SK-N-SH (cell line): ENCODE data around the gene MAPRE2. TPM values are rescaled to one million over a fixed set of nuclear protein-coding genes. Genes with fewer than 3 reads are reported as not detected.

Source experiments
- CTCF ChIA-PET: fragments of 300-600, 350-600 bp; formaldehyde crosslinking; extraction: SDS; loops from one replicate; lab custom pipeline; 2021; lab: Yijun Ruan, JAX
- POLR2A ChIA-PET: fragments of 350-600 bp; sonication (Branson Sonifier 250); formaldehyde crosslinking; extraction: SDS; loops from one replicate; lab custom pipeline; 2020; ENCODE audit warnings: antibody characterized with exemption, inconsistent platforms; lab: Yijun Ruan, JAX
- DNase-seq: peaks from one replicate; pipeline ENCODE4 v3.0.0; 2012
- H2AFZ ChIP-seq: fragments of 200-600 bp; sonication (generic); 2 replicates; pipeline ENCODE4 v1.8.1; 2016; ENCODE audit warnings: antibody characterized with exemption, mild to moderate bottlenecking, low read depth
- H3F3A ChIP-seq: fragments of 200-600 bp; sonication (generic); replicated peaks from 2 replicates; pipeline ENCODE3; 2016; ENCODE audit warnings: antibody characterized with exemption, mild to moderate bottlenecking; ENCODE audit not compliant: insufficient read depth
- H3K27ac ChIP-seq, 2 experiments: fragments of 200-500 bp in 1 of 2; fragments of 200-600 bp in 1 of 2; sonication (Bioruptor generic) in 1 of 2; sonication (generic), shearing (Covaris generic) in 1 of 2; 2 replicates each; pipeline versions ENCODE4 v1.5.1 to v1.6.1; 2014 to 2016; ENCODE audit warnings: low read depth in 2 of 2, inconsistent platforms in 1 of 2, low read length in 1 of 2, mild to moderate bottlenecking in 1 of 2, mixed read lengths in 1 of 2
- H3K27me3 ChIP-seq: fragments of 200-600 bp; sonication (generic), shearing (Covaris generic); 2 replicates; pipeline ENCODE4 v1.6.1; 2016; ENCODE audit warnings: mixed run types; ENCODE audit not compliant: insufficient read depth
- H3K36me3 ChIP-seq, 2 experiments: fragments of 200-500 bp in 1 of 2; fragments of 200-600 bp in 1 of 2; sonication (Bioruptor generic) in 1 of 2; sonication (generic) in 1 of 2; replicated peaks in 1 of 2; 2 replicates each; pipeline versions ENCODE3 to v1.5.1; 2014 to 2016; ENCODE audit warnings: low read length in 1 of 2, mild to moderate bottlenecking in 1 of 2; ENCODE audit not compliant: insufficient read depth in 2 of 2, control insufficient read depth in 1 of 2
- H3K4me1 ChIP-seq, 2 experiments: fragments of 200-500 bp in 1 of 2; fragments of 200-600 bp in 1 of 2; sonication (Bioruptor generic) in 1 of 2; sonication (generic), shearing (Covaris generic) in 1 of 2; 2 replicates each; pipeline versions ENCODE4 v1.5.1 to v1.6.1; 2014 to 2016; ENCODE audit warnings: low read depth in 1 of 2, low read length in 1 of 2, mixed run types in 1 of 2; ENCODE audit not compliant: insufficient read depth in 2 of 2, control insufficient read depth in 1 of 2
- H3K4me2 ChIP-seq: fragments of 200-600 bp; sonication (generic), shearing (Covaris generic); 2 replicates; pipeline ENCODE4 v1.6.1; 2017; ENCODE audit warnings: mixed run types
- H3K4me3 ChIP-seq, 2 experiments: fragments of 200-500 bp in 1 of 2; fragments of 200-600 bp in 1 of 2; sonication (Bioruptor generic) in 1 of 2; sonication (generic), shearing (Covaris generic) in 1 of 2; 2 replicates each; pipeline versions ENCODE4 v1.5.1 to v1.8.1; 2014 to 2016; ENCODE audit warnings: low read depth in 2 of 2, inconsistent platforms in 1 of 2, low read length in 1 of 2, mild to moderate bottlenecking in 1 of 2, mixed read lengths in 1 of 2, moderate library complexity in 1 of 2
- H3K79me2 ChIP-seq: fragments of 200-600 bp; sonication (generic); 2 replicates; pipeline ENCODE4 v1.8.1; 2017; ENCODE audit warnings: mild to moderate bottlenecking; ENCODE audit not compliant: insufficient read depth
- H3K9ac ChIP-seq: fragments of 200-600 bp; sonication (generic); 2 replicates; pipeline ENCODE4 v1.6.1; 2017; ENCODE audit warnings: mixed run types
- H3K9me2 ChIP-seq: fragments of 200-600 bp; sonication (generic); 2 replicates; pipeline ENCODE4 v1.6.1; 2017; ENCODE audit warnings: mixed run types
- H3K9me3 ChIP-seq: fragments of 200-600 bp; sonication (generic); 2 replicates; pipeline ENCODE4 v1.6.1; 2017; ENCODE audit warnings: mixed run types, mild to moderate bottlenecking, moderate library complexity
- H4K20me1 ChIP-seq: fragments of 200-600 bp; sonication (generic); 2 replicates; pipeline ENCODE4 v1.6.1; 2017; ENCODE audit warnings: mild to moderate bottlenecking, mixed run types; ENCODE audit not compliant: insufficient read depth
- CTCF ChIP-seq: fragments of 200-600 bp; sonication (generic); IDR thresholded peaks from 2 replicates; pipeline ENCODE4 v1.6.1; 2017; ENCODE audit warnings: antibody characterized with exemption, mild to moderate bottlenecking, moderate library complexity
- EP300 ChIP-seq, 2 experiments: IDR thresholded peaks; 2 replicates each; pipeline versions ENCODE4 v1.4.0 to v1.6.1; 2012; ENCODE audit warnings: borderline replicate concordance in 1 of 2, low read depth in 1 of 2, low read length in 1 of 2
- EZH2phosphoT487 ChIP-seq: fragments of 200-600 bp; sonication (generic); IDR thresholded peaks from 2 replicates; pipeline ENCODE4 v1.6.1; 2017; ENCODE audit warnings: low read depth, mixed run types, mild to moderate bottlenecking, antibody characterized with exemption, moderate library complexity, borderline replicate concordance
- FOXJ3 ChIP-seq: sonication (generic); formaldehyde crosslinking; IDR thresholded peaks from 2 replicates; pipeline ENCODE4 v1.5.1; 2020; ENCODE audit warnings: mild to moderate bottlenecking, missing genetic modification reagents
- FOXM1 ChIP-seq: IDR thresholded peaks from 2 replicates; pipeline ENCODE4 v1.4.0; 2012; ENCODE audit warnings: low read depth, mild to moderate bottlenecking
- MAX ChIP-seq: IDR thresholded peaks from 2 replicates; pipeline ENCODE4 v1.4.0; 2012; ENCODE audit warnings: low read depth
- MEF2A ChIP-seq: IDR thresholded peaks from 2 replicates; pipeline ENCODE4 v1.4.0; 2012; ENCODE audit warnings: low read depth, borderline replicate concordance
- NFIC ChIP-seq: IDR thresholded peaks from 2 replicates; pipeline ENCODE4 v1.4.0; 2012; ENCODE audit warnings: borderline replicate concordance
- NRF1 ChIP-seq: IDR thresholded peaks from 2 replicates; pipeline ENCODE4 v1.6.1; 2012; ENCODE audit warnings: low read depth, mild to moderate bottlenecking, low read length
- PBX3 ChIP-seq: IDR thresholded peaks from 2 replicates; pipeline ENCODE4; 2012
- POLR2AphosphoS5 ChIP-seq: IDR thresholded peaks from 2 replicates; pipeline ENCODE4 v1.6.1; 2012; ENCODE audit warnings: low read depth, low read length
- RAD21 ChIP-seq: IDR thresholded peaks from 2 replicates; pipeline ENCODE4 v1.6.1; 2012; ENCODE audit warnings: mild to moderate bottlenecking, low read length
- RCOR1 ChIP-seq: fragments of 150-350 bp; IDR thresholded peaks from 2 replicates; pipeline ENCODE4 v1.6.1; 2017; ENCODE audit warnings: antibody characterized with exemption, low read length
- RXRA ChIP-seq: IDR thresholded peaks from 2 replicates; pipeline ENCODE4 v1.4.0; 2012; ENCODE audit warnings: low read depth, mild to moderate bottlenecking, borderline replicate concordance
- SMC3 ChIP-seq: IDR thresholded peaks from 2 replicates; pipeline ENCODE4 v1.6.1; 2012; ENCODE audit warnings: low read depth, low read length, improper control_type of control experiment
- TAF1 ChIP-seq: IDR thresholded peaks from 2 replicates; pipeline ENCODE4 v1.6.1; 2012; ENCODE audit warnings: low read depth, mild to moderate bottlenecking, low read length, moderate library complexity, borderline replicate concordance
- TCF12 ChIP-seq: IDR thresholded peaks from 2 replicates; pipeline ENCODE4 v1.4.0; 2012
- TEAD4 ChIP-seq: IDR thresholded peaks from 2 replicates; pipeline ENCODE4 v1.4.0; 2012; ENCODE audit warnings: mild to moderate bottlenecking, borderline replicate concordance; ENCODE audit not compliant: insufficient read depth
- USF1 ChIP-seq: IDR thresholded peaks from 2 replicates; pipeline ENCODE4 v1.4.0; 2012; ENCODE audit warnings: low read depth, borderline replicate concordance
- YY1 ChIP-seq: IDR thresholded peaks from 2 replicates; pipeline ENCODE4 v1.4.0; 2012; ENCODE audit warnings: low read depth, mild to moderate bottlenecking
- WGBS: methylation state at CpG from one replicate; pipeline ENCODE4 v1.1.6; 2017; ENCODE audit warnings: low lambda C conversion rate; 5-methylcytosine and 5-hydroxymethylcytosine counted together
- polyA plus RNA-seq, 3 experiments: library from polyadenylated mRNA; depleted of rRNA; stranded (reverse); fragments of >200 nt; gene quantifications; 2 replicates each; pipeline ENCODE4 v1.2.3, GENCODE V29; 2012

Gene MAPRE2
- polyA plus RNA-seq, 1 of the 3 experiments (the other 2 are of a cell fraction), result 11.5 TPM

GRCh38 chr18:35112696-35113095, 71.5 kb downstream of the MAPRE2 start:
- Histone ChIP-seq H2AFZ (no peak overlapping the region), H3K36me3 (peaks cover 0 to 3% of the 10 kb centered on the region in 2 experiments), H4K20me1 (no peaks in the 10 kb centered on the region), H3K4me1 (peaks cover 0 to 5% of the 10 kb centered on the region in 2 experiments; a peak in 2 of 4 replicates), H3K27me3 (no peaks in the 10 kb centered on the region), H3K4me3 (no peak overlapping the region), H3K9ac (no peak overlapping the region), H3K9me3 (no peaks in the 10 kb centered on the region), H3K79me2 (no peaks in the 10 kb centered on the region), H3F3A (no peaks in the 10 kb centered on the region), H3K9me2 (no peaks in the 10 kb centered on the region), H3K4me2 (no peak overlapping the region), H3K27ac (no peak overlapping the region)
- POLR2A ChIA-PET, result no interaction called here
- no peak for DNase-seq
- CTCF ChIA-PET, result interaction anchor here (1.3 kb wide), 1 partner anchor 31 kb away, joined by 4 read pairs; no protein-coding TSS in a partner anchor
- no peak for TF ChIP-seq FOXM1
- TF ChIP-seq EP300 (IDR thresholded peaks at IDR 0.05; ENCODE audit: borderline replicate concordance in 1 of 2, low read depth in 1 of 2, low read length in 1 of 2), result no peak
- no peak for TF ChIP-seq MAX
- TF ChIP-seq YY1, result no peak
- no peak for TF ChIP-seq FOXJ3 (CRISPR knock-in tag)
- no peak for TF ChIP-seq NRF1
- TF ChIP-seq RXRA, result no peak
- no peak for TF ChIP-seq CTCF
- TF ChIP-seq POLR2AphosphoS5, result no peak
- TF ChIP-seq RAD21, result no peak
- TF ChIP-seq TCF12, result no peak
- TF ChIP-seq MEF2A, result no peak
- TF ChIP-seq TAF1, result no peak
- no peak for TF ChIP-seq SMC3
- TF ChIP-seq PBX3, result no peak

- Histone ChIP-seq H4K20me1 (no peaks in the 10 kb centered on the region), H3K27ac (no peak overlapping the region), H3K4me3 (no peak overlapping the region), H3K9me3 (no peaks in the 10 kb centered on the region), H3K36me3 (peaks cover 0 to 3% of the 10 kb centered on the region in 2 experiments), H3K79me2 (no peaks in the 10 kb centered on the region), H3F3A (no peaks in the 10 kb centered on the region), H3K4me2 (no peak overlapping the region), H3K27me3 (no peaks in the 10 kb centered on the region), H3K9ac (no peak overlapping the region), H3K9me2 (no peaks in the 10 kb centered on the region)
- POLR2A ChIA-PET, result no interaction called here
- DNase-seq, result no peak
- 96% methylated on average over 3 of the region's 3 CpGs for WGBS
- no peak for TF ChIP-seq NFIC
- TF ChIP-seq RAD21, result no peak
- TF ChIP-seq PBX3, result no peak
- no peak for TF ChIP-seq RCOR1
- no peak for TF ChIP-seq EZH2phosphoT487
- no peak for TF ChIP-seq USF1
- TF ChIP-seq CTCF, result no peak
- TF ChIP-seq TEAD4, result no peak
- TF ChIP-seq FOXJ3 (CRISPR knock-in tag), result no peak
- no peak for TF ChIP-seq TAF1
- TF ChIP-seq NRF1, result no peak
- TF ChIP-seq, all 33 proteins: peak for 0
- Histone ChIP-seq H2AFZ (no peak overlapping the region), H3K4me1 (peaks cover 4 to 18% of the 10 kb centered on the region in 2 experiments; a peak in 3 of 4 replicates)
- CTCF ChIA-PET, result interaction anchor here (0.6 to 2.2 kb wide), 6 partner anchors 9 to 88 kb away, joined by 3 to 11 read pairs (median 4); no protein-coding TSS in a partner anchor
These were observed 73.1 kb downstream of the MAPRE2 start for GRCh38 chr18:35114305-35114704.
